Activated CD8-positive, alpha-beta T cell treated with anti-CD3 and anti-CD28 coated beads, Interleukin-2, amount 10 ng/mL, durations not matched to agents 7 days and 5 days (primary cell): ENCODE data around the gene SNED1. TPM values are rescaled to one million over a fixed set of nuclear protein-coding genes. Genes with fewer than 3 reads are reported as not detected.

Experiments
- ATAC-seq: fragments of 150-1000 bp; cut with Tn5 transposase; one replicate; pipeline ENCODE4 v1.10.0; 2021; ENCODE audit warnings: moderate library complexity
- CTCF ChIA-PET: fragments of 350-600 bp; sonication (Branson Sonifier 250); formaldehyde crosslinking; loops from one replicate; lab custom pipeline; 2021; ENCODE audit warnings: antibody characterized with exemption; lab: Charles Lee
- POLR2A ChIA-PET: fragments of 350-600 bp; sonication (Branson Sonifier 250); formaldehyde crosslinking; loops from one replicate; lab custom pipeline; 2021; ENCODE audit warnings: antibody characterized with exemption; lab: Charles Lee
- DNase-seq: peaks from one replicate; pipeline ENCODE4 v3.0.0-alpha.2; 2020
- H3K27ac Mint-ChIP-seq: one replicate; pipeline ENCODE4 v1.8.0; 2021; ENCODE audit warnings: mild to moderate bottlenecking, mixed read lengths
- H3K27me3 Mint-ChIP-seq: one replicate; pipeline ENCODE4 v1.8.0; 2021; ENCODE audit warnings: low read depth, mixed read lengths
- H3K36me3 Mint-ChIP-seq: one replicate; pipeline ENCODE4 v1.8.0; 2021; ENCODE audit warnings: low read depth, mixed read lengths
- H3K4me1 Mint-ChIP-seq: one replicate; pipeline ENCODE4 v1.8.0; 2021; ENCODE audit warnings: low read depth, mixed read lengths
- H3K4me3 Mint-ChIP-seq: one replicate; pipeline ENCODE4 v1.8.0; 2021; ENCODE audit warnings: mild to moderate bottlenecking, mixed read lengths
- H3K9me3 Mint-ChIP-seq: one replicate; pipeline ENCODE4 v1.8.0; 2022; ENCODE audit warnings: mixed read lengths; ENCODE audit not compliant: insufficient read depth
- total RNA-seq, 2 experiments: library from RNA; stranded (reverse); gene quantifications; one replicate each; pipeline ENCODE4 v1.2.3, GENCODE V29; 2021

The SNED1 gene
- total RNA-seq, 2 experiments from 2014 or later: 3.4 to 3.5 TPM

- ATAC-seq (no peak), DNase-seq (no peak)
- ChIA-PET POLR2A (no interaction called here), CTCF (no interaction called here)
- H3K36me3 Mint-ChIP-seq: no peaks in the 10 kb centered on the region
- H3K9me3 Mint-ChIP-seq: no peaks in the 10 kb centered on the region
- H3K27ac Mint-ChIP-seq: no peak overlapping the region
- H3K4me1 Mint-ChIP-seq: no peaks in the 10 kb centered on the region
- H3K27me3 Mint-ChIP-seq: peaks cover 7% of the 10 kb centered on the region
- H3K4me3 Mint-ChIP-seq: no peak overlapping the region
Observed at GRCh38 chr2:240993446-240994170, 4.8 kb upstream of the SNED1 start.

GRCh38 chr2:240994171-240994896 is 4.1 kb upstream of the SNED1 start:
- Mint-ChIP-seq H3K9me3 (no peaks in the 10 kb centered on the region), H3K27me3 (peaks cover 7% of the 10 kb centered on the region), H3K4me3 (no peak overlapping the region), H3K27ac (no peak overlapping the region), H3K4me1 (no peaks in the 10 kb centered on the region), H3K36me3 (no peaks in the 10 kb centered on the region)
- ATAC-seq (no peak), DNase-seq (no peak)
- ChIA-PET POLR2A (no interaction called here), CTCF (no interaction called here)

DNA sequence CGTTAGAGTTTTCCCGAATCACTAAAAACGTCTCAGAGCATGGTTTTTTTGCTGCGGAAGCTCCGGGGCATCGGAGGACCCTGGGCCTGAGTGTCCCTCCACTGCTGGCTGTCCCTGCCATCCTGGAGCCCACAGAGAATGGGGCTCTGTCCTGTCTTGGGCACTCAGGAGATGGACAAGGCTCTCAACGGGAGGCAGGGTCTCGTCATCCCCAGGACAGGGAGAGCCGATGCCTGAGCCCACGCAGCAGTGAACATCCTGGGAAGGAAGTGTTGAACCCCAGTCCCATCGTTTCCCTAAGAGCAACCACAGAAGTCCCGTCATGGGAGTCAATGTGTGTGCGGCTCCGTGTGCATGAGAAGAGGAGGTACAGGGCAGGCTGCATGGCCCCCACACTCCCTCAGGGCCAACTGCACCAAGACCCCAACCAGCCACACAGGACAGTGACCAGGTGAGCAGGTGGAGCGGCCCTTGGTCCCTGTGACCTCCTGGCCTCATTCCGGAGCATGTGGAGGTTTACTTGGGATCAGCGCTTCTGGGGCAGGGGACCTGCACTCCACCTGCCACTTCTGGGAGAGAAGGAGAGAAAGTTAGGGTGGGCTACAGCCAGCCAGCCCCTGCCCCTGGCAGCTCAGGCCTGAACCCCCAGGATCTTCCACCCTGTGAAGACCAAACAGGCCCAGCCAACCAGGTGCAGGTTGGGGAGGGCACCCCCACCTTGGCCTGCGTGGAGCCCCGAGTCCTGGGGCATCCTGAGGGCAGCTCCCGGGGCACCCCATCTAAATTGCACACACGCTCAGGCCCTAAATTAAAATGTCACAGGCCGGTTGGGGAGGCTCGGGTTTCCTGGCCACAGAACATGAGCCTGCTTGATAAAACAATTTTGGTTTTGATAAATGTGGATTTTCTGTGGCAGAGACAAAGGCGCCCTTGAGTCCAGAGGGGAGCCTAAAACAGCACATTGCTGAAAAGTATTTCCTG is 3.1 kb upstream of the SNED1 start:
- no peaks in the 10 kb centered on the region for H3K4me1 Mint-ChIP-seq
- no peak overlapping the region for H3K4me3 Mint-ChIP-seq
- H3K9me3 Mint-ChIP-seq: no peaks in the 10 kb centered on the region
- DNase-seq: no peak
- no peak for ATAC-seq
- CTCF ChIA-PET: no interaction called here
- H3K36me3 Mint-ChIP-seq: no peaks in the 10 kb centered on the region
- peaks cover 16% of the 10 kb centered on the region for H3K27me3 Mint-ChIP-seq
- POLR2A ChIA-PET: no interaction called here
- no peak overlapping the region for H3K27ac Mint-ChIP-seq

DNA sequence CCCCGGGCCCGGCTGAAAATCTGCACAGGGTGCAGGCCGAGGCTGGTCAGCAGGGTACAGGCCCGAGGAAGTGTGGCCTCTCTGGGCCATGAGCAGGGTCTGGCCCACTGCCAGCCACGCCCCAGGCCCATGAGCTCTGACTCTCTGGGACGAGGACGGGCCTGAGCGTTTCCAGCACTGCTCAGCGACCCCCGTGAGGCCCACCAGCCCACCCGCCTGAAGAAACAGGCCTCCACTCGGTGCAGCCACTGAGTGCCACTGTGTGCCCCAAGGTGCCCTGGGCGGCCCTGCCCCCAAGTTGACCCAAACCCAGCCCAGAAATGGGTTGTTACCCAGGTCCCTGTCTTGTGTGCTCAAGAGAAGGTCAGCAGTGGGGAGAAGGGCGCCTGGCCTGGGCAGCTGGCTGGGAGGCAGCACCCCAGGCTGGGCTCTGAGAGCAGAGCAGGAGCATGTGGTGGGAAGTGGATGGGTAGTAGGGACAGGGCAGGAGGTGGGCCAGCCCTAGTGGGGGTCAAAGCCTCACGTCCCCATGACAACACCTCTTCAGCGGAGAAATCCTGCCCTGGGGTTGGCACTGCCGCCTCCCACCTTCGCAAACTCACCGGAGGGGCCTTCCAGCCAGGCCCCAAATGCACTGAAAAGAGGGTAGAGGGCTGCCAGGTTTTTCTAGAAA is 2.1 kb upstream of the SNED1 start:
- Mint-ChIP-seq H3K27me3 (peaks cover 23% of the 10 kb centered on the region), H3K9me3 (no peaks in the 10 kb centered on the region), H3K36me3 (no peaks in the 10 kb centered on the region), H3K4me3 (no peak overlapping the region), H3K4me1 (no peaks in the 10 kb centered on the region), H3K27ac (no peak overlapping the region)
- DNase-seq (no peak), ATAC-seq (no peak)
- ChIA-PET CTCF (no interaction called here), POLR2A (no interaction called here)

- ChIA-PET POLR2A (no interaction called here), CTCF (interaction anchor here (0.8 kb wide), 1 partner anchor 13 kb away, joined by 3 read pairs; no protein-coding TSS in a partner anchor)
- ATAC-seq (no peak), DNase-seq (no peak)
- no peaks in the 10 kb centered on the region for H3K36me3 Mint-ChIP-seq
- no peak overlapping the region for H3K27ac Mint-ChIP-seq
- H3K4me1 Mint-ChIP-seq: no peaks in the 10 kb centered on the region
- no peaks in the 10 kb centered on the region for H3K9me3 Mint-ChIP-seq
- peaks cover 25% of the 10 kb centered on the region for H3K27me3 Mint-ChIP-seq
- H3K4me3 Mint-ChIP-seq: no peak overlapping the region
Observed at GRCh38 chr2:240996834-240997140, 1.6 kb upstream of the SNED1 start.

- H3K27me3 Mint-ChIP-seq: peaks cover 25% of the 10 kb centered on the region
- H3K9me3 Mint-ChIP-seq: no peaks in the 10 kb centered on the region
- H3K4me1 Mint-ChIP-seq: no peaks in the 10 kb centered on the region
- no peak overlapping the region for H3K27ac Mint-ChIP-seq
- DNase-seq (no peak), ATAC-seq (no peak)
- POLR2A ChIA-PET: no interaction called here
- CTCF ChIA-PET: interaction anchor here (0.8 kb wide), 1 partner anchor 13 kb away, joined by 3 read pairs; no protein-coding TSS in a partner anchor
- H3K36me3 Mint-ChIP-seq: no peaks in the 10 kb centered on the region
- no peak overlapping the region for H3K4me3 Mint-ChIP-seq
Observed at GRCh38 chr2:240997141-240997855, 1.1 kb upstream of the SNED1 start.

- ChIA-PET CTCF (no interaction called here), POLR2A (no interaction called here)
- no peaks in the 10 kb centered on the region for H3K9me3 Mint-ChIP-seq
- H3K4me3 Mint-ChIP-seq: no peak overlapping the region
- no peaks in the 10 kb centered on the region for H3K4me1 Mint-ChIP-seq
- no peak overlapping the region for H3K27ac Mint-ChIP-seq
- no peak for ATAC-seq
- no peaks in the 10 kb centered on the region for H3K36me3 Mint-ChIP-seq
- no peak for DNase-seq
- peaks cover 25% of the 10 kb centered on the region for H3K27me3 Mint-ChIP-seq
Observed at GRCh38 chr2:240998706-240998994, 232 bp downstream of the SNED1 start.

DNA sequence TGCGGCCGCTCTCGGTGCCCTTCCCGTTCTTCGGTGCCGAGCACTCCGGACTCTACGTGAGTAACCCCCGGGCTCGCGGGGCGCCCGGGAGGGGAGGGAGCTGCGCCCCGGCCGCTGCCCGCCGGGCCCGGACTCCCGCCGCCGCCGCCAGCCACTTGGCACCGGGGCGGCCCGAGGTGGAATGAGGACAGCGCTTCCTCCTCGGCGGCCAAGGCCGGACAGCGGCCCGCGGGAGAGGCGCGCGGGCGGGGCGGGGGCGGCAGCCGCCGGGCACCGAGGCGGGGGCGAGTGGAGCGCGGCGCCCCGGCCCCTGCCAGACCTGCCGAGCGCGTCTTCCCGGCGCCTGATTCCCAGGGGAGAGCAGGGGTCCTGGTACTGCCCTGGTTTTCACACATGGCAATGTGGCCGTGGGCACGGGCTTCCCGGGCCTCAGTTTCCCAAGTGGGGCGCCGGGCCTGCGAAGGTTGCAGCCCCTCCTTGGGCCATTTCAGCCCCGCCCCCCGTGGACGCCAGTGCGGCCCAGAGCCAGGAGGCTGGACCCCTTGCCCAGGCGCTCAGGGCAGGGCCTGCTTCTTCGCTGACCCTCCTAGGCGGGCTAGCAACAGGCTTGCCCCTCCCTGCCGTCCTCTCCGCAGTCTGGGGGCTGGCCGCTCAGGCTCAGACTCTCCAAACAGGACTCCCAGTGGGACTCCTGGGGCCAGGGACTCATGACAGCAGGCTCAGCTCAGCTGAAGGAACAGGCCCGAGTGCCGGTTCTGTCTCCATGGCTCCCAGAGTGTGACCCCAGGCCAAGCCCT is 775 bp downstream of the SNED1 start:
- no peaks in the 10 kb centered on the region for H3K36me3 Mint-ChIP-seq
- DNase-seq (no peak), ATAC-seq (no peak)
- POLR2A ChIA-PET: no interaction called here
- H3K4me3 Mint-ChIP-seq: no peak overlapping the region
- CTCF ChIA-PET: no interaction called here
- H3K27me3 Mint-ChIP-seq: peaks cover 25% of the 10 kb centered on the region
- peaks cover 2% of the 10 kb centered on the region for H3K9me3 Mint-ChIP-seq
- no peaks in the 10 kb centered on the region for H3K4me1 Mint-ChIP-seq
- no peak overlapping the region for H3K27ac Mint-ChIP-seq

DNA sequence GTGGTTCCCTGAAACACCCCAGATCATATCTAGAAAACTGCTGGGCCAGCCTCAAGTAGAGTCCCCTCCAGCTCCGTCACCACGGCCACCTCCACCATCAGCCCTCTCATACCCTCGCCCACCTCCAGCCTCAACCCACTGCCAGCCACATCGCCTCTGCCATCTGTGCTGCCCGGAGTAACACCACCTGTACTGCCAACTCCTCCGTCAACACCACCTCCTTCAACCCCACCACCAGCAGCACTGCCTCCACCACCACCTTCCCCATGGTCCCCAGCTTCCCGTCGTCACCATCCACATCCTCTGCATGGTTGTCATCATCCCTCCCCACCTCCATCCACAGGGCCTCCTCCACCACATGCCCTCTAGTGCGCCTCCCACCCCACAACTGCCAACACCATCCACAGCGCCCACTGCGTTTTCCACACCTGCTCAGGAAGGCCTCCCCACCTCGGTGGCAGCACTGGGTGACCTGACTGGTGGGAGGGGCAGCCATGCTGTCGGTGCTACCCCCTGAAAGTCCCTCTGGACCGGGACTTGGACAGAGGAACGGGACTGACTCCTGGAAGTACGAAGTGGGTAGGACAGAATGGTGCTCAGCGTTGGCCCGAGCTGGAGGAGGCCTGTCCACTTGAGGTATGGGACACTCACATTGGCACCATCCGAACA is 1.6 kb downstream of the SNED1 start:
- CTCF ChIA-PET: no interaction called here
- POLR2A ChIA-PET: no interaction called here

GRCh38 chr2:241000831-241001321 is 2.5 kb downstream of the SNED1 start:
- POLR2A ChIA-PET: no interaction called here
- Mint-ChIP-seq H3K36me3 (no peaks in the 10 kb centered on the region), H3K4me3 (no peak overlapping the region)

More for the DNA sequence above, 1.6 kb downstream of the SNED1 start:
- H3K4me1 Mint-ChIP-seq: no peaks in the 10 kb centered on the region
- ATAC-seq: no peak
- peaks cover 6% of the 10 kb centered on the region for H3K9me3 Mint-ChIP-seq
- H3K27ac Mint-ChIP-seq: no peak overlapping the region
- no peak overlapping the region for H3K4me3 Mint-ChIP-seq
- no peak for DNase-seq
- no peaks in the 10 kb centered on the region for H3K36me3 Mint-ChIP-seq
- peaks cover 25% of the 10 kb centered on the region for H3K27me3 Mint-ChIP-seq

More at GRCh38 chr2:241000831-241001321, 2.5 kb downstream of the SNED1 start:
- ATAC-seq (no peak), DNase-seq (no peak)
- CTCF ChIA-PET: interaction anchor here (0.6 kb wide), 1 partner anchor 86 kb away, joined by 3 read pairs; no protein-coding TSS in a partner anchor
- H3K4me1 Mint-ChIP-seq: no peaks in the 10 kb centered on the region
- H3K9me3 Mint-ChIP-seq: peaks cover 14% of the 10 kb centered on the region
- no peak overlapping the region for H3K27ac Mint-ChIP-seq
- peaks cover 25% of the 10 kb centered on the region for H3K27me3 Mint-ChIP-seq
